Stomach (tissue), 9 donors: ENCODE measurements around the gene NOCT. TPM values are rescaled to one million over a fixed set of nuclear protein-coding genes. Genes with fewer than 3 reads are reported as not detected.
A peak's percentile ranks its signal among the peaks of the same experiment; 100 is the strongest.

Experiments
- DNase-seq, 2 donors: peaks; one replicate each; pipeline versions ENCODE4 v3.0.0 to v3.0.0-alpha.2; 2013 to 2019
- H3K27ac ChIP-seq, 5 donors: fragments of 200-600 bp in 4 of 5; sonication (generic) in 4 of 5; one replicate each; pipeline ENCODE4 v1.5.1; 2013 to 2019; ENCODE audit warnings: mild to moderate bottlenecking in 1 of 5, moderate library complexity in 1 of 5
- H3K27me3 ChIP-seq, 3 donors: fragments of 200-600 bp; sonication (generic); one replicate each; pipeline ENCODE4 v1.5.1; 2017 to 2019; ENCODE audit warnings: mixed run types in 1 of 3
- H3K36me3 ChIP-seq, 4 donors: fragments of 200-600 bp; sonication (generic); 1 replicate in 3 of 4; 2 replicates in 1 of 4; pipeline ENCODE4 v1.5.1; 2016 to 2019
- H3K4me1 ChIP-seq, 4 donors: fragments of 200-600 bp; sonication (generic); one replicate each; pipeline ENCODE4 v1.5.1; 2016 to 2019
- H3K4me3 ChIP-seq, 4 donors: fragments of 200-600 bp; sonication (generic) in 3 of 4; one replicate each; pipeline ENCODE4 v1.5.1; 2016 to 2019; ENCODE audit warnings: mild to moderate bottlenecking in 1 of 4
- H3K9me3 ChIP-seq, 4 donors: fragments of 200-600 bp; sonication (generic); one replicate each; pipeline ENCODE4 v1.5.1; 2016 to 2019
- EP300 ChIP-seq: sonication (generic); formaldehyde crosslinking; IDR thresholded peaks from one replicate; pipeline ENCODE4 v1.6.1; 2017; ENCODE audit warnings: antibody characterized with exemption
- POLR2A ChIP-seq, 4 donors: fragments of 450-650 bp; IDR thresholded peaks; one replicate each; pipeline ENCODE4 v1.6.1; 2016; ENCODE audit warnings: antibody characterized with exemption in 4 of 4, control low read depth in 2 of 4, mild to moderate bottlenecking in 1 of 4, moderate library complexity in 1 of 4
- POLR2AphosphoS5 ChIP-seq, 3 donors: sonication (generic); formaldehyde crosslinking; IDR thresholded peaks; one replicate each; pipeline ENCODE4 v1.6.1; 2016; ENCODE audit warnings: antibody characterized with exemption in 3 of 3
- WGBS, 5 donors: extraction: QIAGEN DNeasy Blood & Tissue Kit in 3 of 5; methylation state at CpG; one replicate each; pipeline versions ENCODE4 v1.1.5 to v1.1.7; 2013 to 2018; 5-methylcytosine and 5-hydroxymethylcytosine counted together
- intact Hi-C: fragments of 100-400 bp; cut with DNase I; formaldehyde crosslinking; loops from one replicate; pipeline ENCODE4 v1.15.1; 2023; ENCODE audit warnings: low total_unique reads
- polyA plus RNA-seq, 3 donors: library from polyadenylated mRNA; stranded (reverse); fragments of 200-250 nt; gene quantifications; one replicate each; pipeline ENCODE4 v1.2.3, GENCODE V29; 2013
- total RNA-seq, 5 donors: library from RNA; depleted of rRNA; stranded (reverse); fragments of >200 nt; gene quantifications; one replicate each; pipeline versions ENCODE4 v1.1.0 to v1.2.3, GENCODE V29; 2014 to 2016
- TF ChIP-seq, protein P1 (sequence below), 7 experiments: fragments of 450-650 bp in 4 of 7; fragments of 200-600 bp in 3 of 7; sonication (generic) in 3 of 7; IDR thresholded peaks; one replicate each; pipeline ENCODE4 v1.5.1; 2016 to 2019; ENCODE audit warnings: antibody characterized with exemption in 7 of 7, control low read depth in 2 of 7, mild to moderate bottlenecking in 1 of 7
- donor health status: healthy with polysubstance abuse.
- donor health status: Bipolar disorder and iron deficiency.
- donor health status: healthy.

Gene NOCT
- total and polyA plus RNA-seq, 8 donors: 0.38 to 4.4 (median 0.91) TPM; not detected in 2

DNA sequence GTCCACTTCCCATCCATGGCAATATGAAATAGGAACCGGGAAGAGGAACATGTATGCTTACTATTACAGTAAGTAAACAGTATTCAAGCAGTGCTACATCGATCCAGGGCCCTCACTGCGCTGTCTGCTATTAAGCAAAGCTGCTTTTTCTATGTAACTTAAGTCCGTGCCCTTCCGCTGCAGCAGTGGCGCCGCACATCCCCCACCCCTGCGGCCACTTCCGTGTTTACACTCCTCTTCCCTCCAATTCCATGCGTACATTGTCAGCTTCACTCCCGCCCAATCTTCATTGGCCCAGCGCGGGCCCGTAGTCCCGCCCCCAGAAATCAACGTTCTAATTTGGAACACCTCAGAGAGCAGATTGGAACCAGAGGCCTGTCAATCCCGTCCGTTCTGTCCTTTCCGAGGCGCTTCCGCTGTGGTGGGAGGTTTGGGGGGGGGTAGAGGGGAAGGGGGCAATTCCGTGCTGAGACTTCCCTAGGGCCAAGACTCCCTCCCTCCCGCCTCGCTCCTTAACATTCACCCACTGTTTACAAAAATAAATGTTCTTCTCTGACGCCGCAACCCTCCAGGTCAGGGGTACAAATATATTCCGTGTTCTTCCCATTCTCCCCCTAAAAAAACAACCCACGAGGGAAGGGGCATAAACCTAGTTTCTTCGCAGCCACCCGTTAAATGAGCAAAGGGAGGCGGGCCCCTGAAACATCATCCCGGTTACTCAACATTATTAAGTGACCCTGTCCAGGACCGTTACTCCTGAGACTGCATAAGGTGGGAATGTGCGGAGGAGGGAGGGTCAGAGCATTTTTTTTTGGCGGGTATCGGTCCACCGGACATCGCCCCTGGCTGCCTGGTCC, 67.4 kb downstream of the NOCT start:
- Histone ChIP-seq H3K36me3 (no peaks in the 10 kb centered on the region), H3K4me3 (peak overlapping the region; percentile 72 to 87 (median 86)), H3K4me1 (peaks cover 22 to 57% (median 41%) of the 10 kb centered on the region in 4 donors), H3K9me3 (no peaks in the 10 kb centered on the region), H3K27me3 (no peaks in the 10 kb centered on the region), H3K27ac (peak overlapping the region; percentile 95 to 99 (median 97))
- 0 to 1% (median 0%) methylated on average over 37 to 38 of the region's 38 CpGs for WGBS, 5 donors
- DNase-seq: peak; percentile 95 to 99
- intact Hi-C loops: loop anchor here (10.0 kb wide), 1 partner anchor 48 kb away; no protein-coding TSS in a partner anchor
- TF ChIP-seq, protein P1, sequence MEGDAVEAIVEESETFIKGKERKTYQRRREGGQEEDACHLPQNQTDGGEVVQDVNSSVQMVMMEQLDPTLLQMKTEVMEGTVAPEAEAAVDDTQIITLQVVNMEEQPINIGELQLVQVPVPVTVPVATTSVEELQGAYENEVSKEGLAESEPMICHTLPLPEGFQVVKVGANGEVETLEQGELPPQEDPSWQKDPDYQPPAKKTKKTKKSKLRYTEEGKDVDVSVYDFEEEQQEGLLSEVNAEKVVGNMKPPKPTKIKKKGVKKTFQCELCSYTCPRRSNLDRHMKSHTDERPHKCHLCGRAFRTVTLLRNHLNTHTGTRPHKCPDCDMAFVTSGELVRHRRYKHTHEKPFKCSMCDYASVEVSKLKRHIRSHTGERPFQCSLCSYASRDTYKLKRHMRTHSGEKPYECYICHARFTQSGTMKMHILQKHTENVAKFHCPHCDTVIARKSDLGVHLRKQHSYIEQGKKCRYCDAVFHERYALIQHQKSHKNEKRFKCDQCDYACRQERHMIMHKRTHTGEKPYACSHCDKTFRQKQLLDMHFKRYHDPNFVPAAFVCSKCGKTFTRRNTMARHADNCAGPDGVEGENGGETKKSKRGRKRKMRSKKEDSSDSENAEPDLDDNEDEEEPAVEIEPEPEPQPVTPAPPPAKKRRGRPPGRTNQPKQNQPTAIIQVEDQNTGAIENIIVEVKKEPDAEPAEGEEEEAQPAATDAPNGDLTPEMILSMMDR (IDR thresholded peaks at IDR 0.05): no peak
- TF ChIP-seq EP300 (no peak), POLR2AphosphoS5 (IDR thresholded peaks at IDR 0.05) (peak; percentile 76 to 96 (median 87)), POLR2A (IDR thresholded peaks at IDR 0.05) (peak in 1 of 4 donors; percentile 27)

GRCh38 chr4:139083607-139083955, 68.0 kb downstream of the NOCT start:
- 0 to 1% (median 0%) methylated on average over 26 to 34 of the region's 34 CpGs for WGBS, 5 donors
- Histone ChIP-seq H3K27me3 (no peaks in the 10 kb centered on the region), H3K9me3 (no peaks in the 10 kb centered on the region), H3K36me3 (no peaks in the 10 kb centered on the region), H3K4me1 (peaks cover 16 to 51% (median 38%) of the 10 kb centered on the region in 4 donors), H3K27ac (peak overlapping the region; percentile 95 to 99 (median 97)), H3K4me3 (peak overlapping the region; percentile 72 to 87 (median 86))
- intact Hi-C loops: loop anchor here (10.0 kb wide), 1 partner anchor 49 kb away; no protein-coding TSS in a partner anchor
- DNase-seq: peak; percentile 59 to 86
- TF ChIP-seq POLR2AphosphoS5 (IDR thresholded peaks at IDR 0.05) (no peak), POLR2A (IDR thresholded peaks at IDR 0.05) (no peak), EP300 (no peak)
- TF ChIP-seq, protein P1 (IDR thresholded peaks at IDR 0.05): no peak

DNA sequence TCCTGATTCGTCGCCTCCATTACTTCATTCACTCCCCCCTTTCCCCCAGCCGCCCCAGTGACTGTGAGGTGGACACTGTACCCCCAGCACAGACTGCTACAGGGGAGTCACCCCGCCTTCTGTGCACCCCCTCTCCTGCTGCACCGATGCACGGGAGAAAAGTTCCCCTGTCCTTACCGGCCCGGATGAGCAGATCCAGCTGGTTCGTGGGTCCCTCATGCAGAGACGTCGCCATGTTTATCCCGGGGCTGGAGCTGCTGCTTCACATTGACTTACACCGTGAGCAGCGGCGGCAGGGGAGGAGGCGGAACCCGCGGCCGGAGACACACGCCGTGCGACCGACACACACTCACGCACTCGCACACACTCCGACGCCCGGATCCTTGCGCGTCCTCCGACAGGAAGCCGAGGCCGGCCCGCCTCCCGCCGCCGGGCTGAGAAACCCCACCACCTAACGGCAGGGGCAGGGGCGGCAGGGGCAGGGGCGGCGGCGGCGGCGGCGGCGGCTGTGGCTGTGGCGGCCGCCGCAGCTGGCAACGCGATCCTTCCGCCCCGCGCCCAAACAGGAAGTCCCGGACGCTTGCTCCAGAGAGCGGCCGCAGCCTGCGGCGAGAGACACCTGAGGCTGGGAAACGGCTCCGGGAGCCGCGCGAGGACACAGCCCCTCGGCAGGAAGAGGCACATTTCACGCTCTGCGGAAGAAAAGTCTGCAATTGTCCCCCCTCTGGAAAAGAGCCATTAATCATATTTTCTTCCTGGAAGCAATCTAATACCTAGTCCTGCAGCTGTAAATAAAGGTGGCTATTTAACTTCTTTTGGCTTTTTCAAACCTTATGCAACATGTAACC, 68.6 kb downstream of the NOCT start:
- Histone ChIP-seq H3K9me3 (no peaks in the 10 kb centered on the region), H3K27ac (peak overlapping the region; percentile 95 to 99 (median 97)), H3K4me3 (peak overlapping the region; percentile 72 to 87 (median 86)), H3K4me1 (peaks cover 16 to 45% (median 35%) of the 10 kb centered on the region in 4 donors), H3K27me3 (no peaks in the 10 kb centered on the region), H3K36me3 (no peaks in the 10 kb centered on the region)
- peak; percentile 90 to 97 for DNase-seq
- intact Hi-C loops: loop anchor here (10.0 kb wide), 1 partner anchor 49 kb away; no protein-coding TSS in a partner anchor
- TF ChIP-seq POLR2A (IDR thresholded peaks at IDR 0.05) (peak in 2 of 4 donors; percentile 26 to 34), EP300 (no peak), POLR2AphosphoS5 (IDR thresholded peaks at IDR 0.05) (peak; percentile 40 to 86 (median 83))
- TF ChIP-seq, protein P1 (IDR thresholded peaks at IDR 0.05): peak in 2 of 7 experiments; percentile 15 to 37
- 0 to 2% (median 1%) methylated on average over 42 to 68 of the region's 68 CpGs for WGBS, 5 donors

- 0 to 4% (median 2%) methylated on average over 2 of the region's 2 CpGs for WGBS, 5 donors
- intact Hi-C loops: loop anchor here (10.0 kb wide), 1 partner anchor 50 kb away; no protein-coding TSS in a partner anchor
- H3K27ac ChIP-seq: peak overlapping the region; percentile 95 to 99 (median 97)
Observed at GRCh38 chr4:139084804-139085093, 69.2 kb downstream of the NOCT start.

More at GRCh38 chr4:139084804-139085093, 69.2 kb downstream of the NOCT start:
- DNase-seq: no peak
- Histone ChIP-seq H3K27me3 (no peaks in the 10 kb centered on the region), H3K4me3 (peak overlapping the region; percentile 72 to 87 (median 86)), H3K9me3 (no peaks in the 10 kb centered on the region), H3K36me3 (no peaks in the 10 kb centered on the region), H3K4me1 (peaks cover 16 to 39% (median 32%) of the 10 kb centered on the region in 4 donors)
- TF ChIP-seq POLR2A (IDR thresholded peaks at IDR 0.05) (no peak), POLR2AphosphoS5 (IDR thresholded peaks at IDR 0.05) (no peak)
- TF ChIP-seq, protein P1 (IDR thresholded peaks at IDR 0.05): no peak
